Posterior vena cava (tissue), 2 donors: ENCODE data around the gene TAMALIN. TPM values are rescaled to one million over a fixed set of nuclear protein-coding genes. Genes with fewer than 3 reads are reported as not detected.

Source experiments
- DNase-seq: peaks from one replicate; pipeline ENCODE4 v3.0.0-alpha.2; 2020; ENCODE audit warnings: low spot score
- intact Hi-C, 2 donors: fragments of 100-400 bp; cut with DNase I; formaldehyde crosslinking; loops; one replicate each; pipeline versions ENCODE4 v1.14.1 to v1.14.2; 2022 to 2023
- long read RNA-seq, 2 donors: library from polyadenylated mRNA; unstranded; transcript quantifications; one replicate each; pipeline ENCODE4 v2.0.0, GENCODE V29; 2020 to 2021
- total RNA-seq, 2 donors: library from RNA; stranded (reverse); fragmentation: NEBNext Ultra II Directional; extraction: Animal tissue kit (Norgen Biotek cat#: 25700); gene quantifications; one replicate each; pipeline ENCODE4 v1.2.1, GENCODE V29; 2021
- donor health status: DM: yes; HTN: yes; CAD: no.
- donor health status: DM: yes; HTN: yes; CAD: no.

Gene TAMALIN
- 10 to 100 TPM; 38.0 to 50.6 TPM for total RNA-seq
- long read RNA-seq, donor 1, transcript GRASP-201 (8 exons, 1,933 nt): major isoform, 14 of 21 reads
- long read RNA-seq, donor 1, partial matches to known transcripts: 4 of 21 reads
- long read RNA-seq, donor 1, other reads (novel, unspliced or antisense): 3 of 21 reads
- long read RNA-seq, donor 2, partial matches to known transcripts: 2 of 3 reads
- long read RNA-seq, donor 2, other reads (novel, unspliced or antisense): 1 of 3 reads

GRCh38 chr12:52006726-52007157, at the start of gene TAMALIN:
Gene TAMALIN (plus strand): TSS chr12:52006946. CDS start chr12:52007020, 74 bp downstream.
- intact Hi-C loops: loop anchor here in 1 of 2 donors (5.0 kb wide), 1 partner anchor 76 kb away; no protein-coding TSS in a partner anchor
- peak; percentile 92 for DNase-seq

DNA sequence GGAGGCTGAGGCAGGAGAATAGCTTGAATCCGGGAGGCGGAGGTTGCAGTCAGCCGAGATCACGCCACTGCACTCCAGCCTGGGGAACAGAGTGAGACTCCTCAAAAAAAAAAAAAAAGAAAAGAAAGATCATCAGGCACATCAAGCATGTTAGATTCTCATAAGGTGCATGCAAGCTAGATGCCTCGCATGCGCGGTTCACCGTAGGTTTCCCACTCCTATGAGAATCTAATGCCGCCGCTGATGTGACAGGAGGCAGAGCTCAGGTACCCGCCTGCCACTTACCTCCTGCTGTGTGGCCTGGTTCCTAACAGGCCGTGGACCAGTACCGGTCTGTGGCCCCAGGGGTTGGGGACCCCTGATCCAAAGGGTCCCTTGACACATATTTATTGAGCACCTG, 48.2 kb upstream of the TAMALIN start:
- DNase-seq: no peak
- intact Hi-C loops: no loop called here

DNA sequence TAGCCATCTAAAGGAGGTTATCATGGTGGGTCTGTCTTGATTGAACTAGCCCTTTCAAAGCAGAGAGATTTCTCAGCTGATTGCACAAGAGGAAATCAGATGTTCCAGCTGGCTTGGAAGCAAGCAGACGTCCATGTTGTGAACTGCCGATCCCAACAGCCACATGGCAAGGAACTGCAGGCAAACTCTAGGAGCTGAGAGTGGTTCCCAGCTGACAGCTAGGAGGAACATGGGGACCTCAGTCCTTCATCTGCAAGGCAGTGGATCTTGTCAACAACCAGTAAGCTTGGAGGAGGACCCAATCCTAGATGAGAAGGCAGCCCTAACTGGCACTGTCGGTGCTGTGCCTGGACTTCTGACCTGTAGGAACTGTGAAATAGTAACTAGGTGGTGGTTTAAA, 47.5 kb upstream of the TAMALIN start:
- DNase-seq: no peak
- intact Hi-C loops: no loop called here

DNA sequence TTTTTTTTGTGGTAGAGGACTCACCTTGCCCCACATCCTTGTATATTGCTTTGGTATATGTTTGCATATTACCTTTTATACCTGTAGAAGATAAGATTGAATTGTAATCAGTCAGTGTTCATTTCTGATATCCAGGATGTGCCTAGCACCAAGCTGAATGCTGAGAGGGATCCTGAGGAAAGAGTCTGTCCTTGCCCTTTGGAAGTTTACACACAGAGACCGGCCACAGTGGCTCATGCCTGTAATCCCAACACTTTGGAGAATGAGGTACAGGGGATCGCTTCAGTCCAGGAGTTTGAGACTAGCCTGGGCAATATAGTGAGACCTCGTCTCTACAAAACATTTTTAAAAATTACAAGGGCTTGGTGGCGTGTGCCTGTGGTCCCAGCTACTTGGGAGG, 46.8 kb upstream of the TAMALIN start:
- no peak for DNase-seq
- intact Hi-C loops: no loop called here

- intact Hi-C loops: no loop called here
- DNase-seq: no peak
These were observed 46.3 kb upstream of the TAMALIN start for GRCh38 chr12:51960488-51960887.

GRCh38 chr12:51960890-51961289, 45.9 kb upstream of the TAMALIN start:
- intact Hi-C loops: no loop called here

DNA sequence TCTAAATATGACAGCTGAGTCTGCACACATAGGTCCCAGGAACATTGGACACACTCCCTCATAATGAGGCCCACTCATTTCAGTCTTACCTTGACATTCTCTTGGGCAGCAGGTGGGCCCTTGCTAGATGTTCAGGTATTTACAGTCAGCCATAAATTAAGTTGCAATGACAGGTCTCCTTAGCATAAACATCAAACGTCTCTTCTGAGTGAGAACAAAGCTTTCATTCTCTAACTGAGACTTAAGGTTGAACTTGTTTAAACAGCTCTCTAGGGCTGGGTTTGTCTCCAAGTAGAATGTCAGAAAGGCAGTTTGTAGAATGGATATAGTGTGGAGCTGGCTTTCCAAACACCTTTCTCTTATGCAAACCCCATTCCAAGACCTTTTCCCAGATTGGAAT, 44.9 kb upstream of the TAMALIN start:
- intact Hi-C loops: no loop called here

More at GRCh38 chr12:51960890-51961289, 45.9 kb upstream of the TAMALIN start:
- no peak for DNase-seq

DNA sequence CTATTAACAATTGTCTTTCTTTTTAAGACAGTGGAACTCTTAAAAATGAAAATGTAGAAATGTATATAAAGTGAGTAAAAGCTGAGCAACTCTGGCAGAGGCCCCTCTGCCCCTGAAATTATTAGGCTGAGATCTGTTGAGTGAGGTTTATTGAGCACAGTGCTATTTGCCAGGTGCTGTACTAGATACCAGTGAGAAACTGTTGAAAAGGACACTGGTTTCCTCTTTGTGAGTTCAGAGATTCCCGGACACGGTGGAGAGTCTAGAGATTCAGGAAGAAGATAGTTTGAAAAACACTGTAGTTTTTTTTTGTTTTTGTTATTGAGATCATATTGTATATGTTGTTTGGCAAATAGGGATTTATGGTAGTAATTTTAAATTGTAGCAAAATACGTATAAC, 44.0 kb upstream of the TAMALIN start:
- intact Hi-C loops: no loop called here
- DNase-seq: no peak

More for the DNA sequence above, 44.9 kb upstream of the TAMALIN start:
- DNase-seq: no peak

GRCh38 chr12:51963477-51963876, 43.3 kb upstream of the TAMALIN start:
- intact Hi-C loops: no loop called here
- DNase-seq: no peak

- DNase-seq: no peak
- intact Hi-C loops: no loop called here
These were observed 37.1 kb upstream of the TAMALIN start for GRCh38 chr12:51969643-51970042.

- intact Hi-C loops: no loop called here
- DNase-seq: no peak
These were observed 35.7 kb upstream of the TAMALIN start for GRCh38 chr12:51970904-51971646.

DNA sequence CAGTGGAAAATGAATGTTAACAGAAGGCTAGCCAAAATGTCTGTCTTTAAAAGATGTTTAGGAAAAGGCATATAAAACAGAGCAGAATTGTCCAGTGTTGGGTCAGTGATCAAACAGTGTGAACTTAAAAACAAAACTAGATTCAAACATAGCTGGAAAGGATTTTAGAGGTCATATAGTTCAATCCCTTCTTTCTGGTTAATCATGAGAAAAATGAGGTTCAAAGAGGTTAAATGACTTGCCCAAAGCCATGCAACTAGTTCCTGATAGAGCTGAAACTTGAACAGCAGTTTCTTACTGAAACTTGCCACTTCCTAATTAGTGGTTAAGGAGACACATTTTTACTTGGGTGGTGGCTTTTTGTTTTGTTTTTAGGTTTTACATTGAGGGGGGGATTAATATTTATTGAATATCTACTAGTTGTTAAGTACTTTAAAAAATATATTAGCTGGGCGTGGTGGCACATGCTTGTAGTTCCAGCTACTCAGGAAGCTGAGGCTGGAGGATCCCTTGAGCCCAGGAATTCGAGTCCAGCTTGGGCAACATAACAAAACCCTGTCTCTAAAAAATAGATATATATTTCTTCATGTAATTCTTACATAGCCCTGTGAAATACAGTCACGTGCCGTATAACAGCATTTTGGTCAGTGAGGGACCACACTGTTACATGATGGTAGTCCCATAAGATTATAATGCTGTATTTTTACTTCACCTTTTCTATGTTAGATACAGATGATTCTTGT, 34.9 kb upstream of the TAMALIN start:
- intact Hi-C loops: no loop called here
- no peak for DNase-seq

GRCh38 chr12:51972422-51972812, 34.3 kb upstream of the TAMALIN start:
- DNase-seq: no peak
- intact Hi-C loops: no loop called here

- peak; percentile 86 for DNase-seq
- intact Hi-C loops: no loop called here
These were observed 33.9 kb upstream of the TAMALIN start for GRCh38 chr12:51972849-51973273.

- DNase-seq: no peak
- intact Hi-C loops: no loop called here
These were observed 33.2 kb upstream of the TAMALIN start for GRCh38 chr12:51973560-51973959.

- no peak for DNase-seq
- intact Hi-C loops: no loop called here
These were observed 32.1 kb upstream of the TAMALIN start for GRCh38 chr12:51974646-51975045.

DNA sequence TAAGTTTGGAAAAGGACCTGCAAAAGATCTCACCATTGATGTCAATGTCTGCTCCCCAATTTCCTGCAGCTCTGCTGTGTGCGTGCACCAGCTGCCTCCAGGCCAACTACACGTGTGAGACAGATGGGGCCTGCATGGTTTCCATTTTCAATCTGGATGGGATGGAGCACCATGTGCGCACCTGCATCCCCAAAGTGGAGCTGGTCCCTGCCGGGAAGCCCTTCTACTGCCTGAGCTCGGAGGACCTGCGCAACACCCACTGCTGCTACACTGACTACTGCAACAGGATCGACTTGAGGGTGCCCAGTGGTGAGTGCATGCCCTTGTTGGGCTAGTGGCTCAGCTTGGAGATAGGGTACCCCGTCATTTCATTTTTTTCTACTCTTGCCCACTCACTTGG, 31.6 kb upstream of the TAMALIN start:
- intact Hi-C loops: no loop called here
- no peak for DNase-seq

- DNase-seq: no peak
- intact Hi-C loops: no loop called here
These were observed 30.2 kb upstream of the TAMALIN start for GRCh38 chr12:51976376-51977160.

DNA sequence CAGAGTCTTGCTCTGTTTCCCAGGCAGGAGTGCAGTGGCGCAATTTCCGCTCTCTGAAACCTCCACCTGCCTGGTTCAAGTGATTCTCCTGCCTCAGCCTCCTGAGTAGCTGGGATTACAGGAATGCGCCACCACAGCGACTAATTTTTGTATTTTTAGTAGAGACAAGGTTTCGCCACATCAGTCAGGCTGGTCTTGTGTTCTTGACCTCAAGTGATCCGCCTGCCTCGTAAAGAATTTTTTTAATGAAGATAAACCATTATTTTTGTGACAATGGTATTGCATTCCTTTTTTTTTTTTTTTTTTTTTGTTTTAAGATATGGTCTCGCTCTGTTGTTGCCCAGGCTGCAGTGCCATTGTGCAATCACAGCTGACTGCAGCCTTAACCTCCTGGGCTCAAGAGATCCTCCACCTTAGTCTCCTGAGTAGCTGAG, 29.4 kb upstream of the TAMALIN start:
- intact Hi-C loops: no loop called here
- no peak for DNase-seq
